ENCODE measurements around the gene FERMT2.
"Not testable (repeated sequence)": the region's sequence is repeated elsewhere in the genome, so short reads cannot be mapped to it uniquely, and the experiment has no call there.

Gene FERMT2

DNA sequence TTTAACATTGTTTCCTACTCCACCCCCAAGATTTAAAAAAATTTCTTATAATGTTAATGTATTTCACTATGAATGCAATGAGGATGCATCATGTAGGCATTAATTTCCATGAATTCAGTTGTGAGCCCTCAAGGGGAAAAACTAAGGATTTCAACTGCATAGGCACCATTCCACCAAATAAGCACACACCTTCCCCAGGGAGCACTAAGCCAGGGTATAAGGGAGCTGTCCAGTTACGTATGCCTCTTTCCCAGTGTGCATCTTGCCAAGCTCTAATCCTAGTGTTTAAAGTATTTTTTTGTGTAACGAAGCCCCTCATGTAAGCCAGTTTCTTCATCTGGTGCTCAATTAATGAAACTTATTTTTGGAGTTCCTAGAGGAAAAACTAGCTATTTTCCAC is 6.6 kb downstream of the FERMT2 start:
- DNase-seq: no peak

DNA sequence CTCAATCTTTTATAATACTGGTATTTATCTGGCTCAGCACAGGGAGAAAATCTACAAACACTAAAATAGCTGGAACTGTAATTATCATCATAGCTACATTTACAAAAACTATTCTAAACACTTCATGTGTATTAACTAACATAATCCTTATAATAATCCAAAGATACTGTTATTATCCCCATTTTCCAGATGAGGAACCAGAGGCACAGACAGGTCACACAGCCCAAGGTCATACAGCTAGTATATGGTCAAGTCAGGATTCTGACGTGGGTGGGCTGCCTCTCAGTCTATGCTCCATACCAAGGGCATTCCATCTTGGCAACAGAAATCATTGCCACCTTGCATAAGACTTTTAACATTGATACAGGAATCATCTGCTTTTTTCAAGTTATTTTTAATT is 11.4 kb downstream of the FERMT2 start:
- no peak for DNase-seq

DNA sequence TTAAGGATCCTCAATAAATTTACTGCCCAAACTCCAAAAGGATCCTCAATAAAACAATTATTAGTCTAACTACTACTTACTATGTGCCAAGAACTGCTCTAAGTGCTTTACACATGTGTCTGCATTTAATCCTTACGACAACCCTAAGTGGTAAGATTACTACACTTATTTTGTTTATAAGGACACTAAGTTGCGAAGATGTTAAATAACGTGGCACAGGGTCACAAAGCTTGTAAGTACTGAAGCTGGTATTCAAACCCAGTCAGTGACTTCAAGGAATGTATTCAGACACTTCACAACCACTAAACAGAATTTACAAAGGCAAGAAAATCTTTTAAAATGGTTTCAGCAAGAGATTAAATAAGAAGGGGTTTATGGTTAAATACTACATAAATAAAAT is 13.0 kb downstream of the FERMT2 start:
- no peak for DNase-seq

DNA sequence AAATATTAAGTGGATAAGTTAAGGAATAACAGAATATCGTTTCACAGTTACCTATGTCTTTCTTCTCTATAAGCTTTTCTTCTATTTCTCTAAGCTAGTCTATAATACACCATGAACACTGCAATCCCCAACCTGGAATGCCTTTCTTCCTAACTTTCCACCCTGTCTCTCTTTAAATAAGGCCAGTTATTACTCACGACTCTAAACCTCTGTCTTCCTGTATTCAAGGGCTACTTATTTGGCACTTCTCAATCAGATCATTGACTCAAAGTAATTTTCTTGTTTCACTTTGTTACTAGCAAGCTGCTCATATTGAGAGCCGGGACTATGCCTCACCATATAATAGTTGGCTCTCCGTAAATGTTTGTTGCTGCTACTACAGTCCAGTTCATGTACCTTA is 13.5 kb downstream of the FERMT2 start:
- DNase-seq: no peak

DNA sequence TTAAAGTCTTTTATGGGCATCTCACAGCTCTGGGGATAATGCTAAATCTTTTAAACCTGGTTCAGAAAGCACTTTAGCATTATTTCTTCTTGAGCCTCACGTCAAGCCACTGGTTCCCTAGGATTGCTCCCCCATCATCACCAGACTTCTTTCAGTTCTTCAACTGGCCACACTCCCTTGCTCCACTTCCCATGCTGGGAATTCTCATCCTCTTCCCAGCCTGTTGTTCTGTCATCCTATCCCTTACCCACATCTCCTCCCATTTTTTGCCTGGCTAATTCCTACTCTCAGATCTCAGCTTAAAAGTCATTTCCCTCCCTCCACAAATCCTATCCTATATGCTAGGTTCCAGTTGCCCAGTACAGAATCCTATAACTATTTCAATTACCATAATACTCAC is 14.4 kb downstream of the FERMT2 start:
- no peak for DNase-seq

DNA sequence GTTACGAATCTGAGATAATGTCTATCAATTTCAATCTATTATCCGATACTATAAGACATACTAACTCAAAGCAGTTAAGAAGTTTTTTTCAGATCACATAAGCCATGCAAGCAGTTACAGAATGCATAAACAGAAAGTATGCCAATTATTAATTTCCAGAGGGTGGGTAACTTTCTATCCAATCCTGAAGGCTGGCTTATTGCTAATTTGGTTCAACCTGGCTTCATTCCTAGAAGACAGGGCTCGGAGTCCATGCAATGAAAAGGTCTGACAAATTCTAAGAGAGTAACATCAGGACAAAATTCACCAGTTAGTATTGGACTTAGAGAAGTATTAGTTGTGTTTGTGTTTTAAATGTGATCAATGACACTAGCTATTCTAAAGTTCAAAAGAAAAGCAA is 15.0 kb downstream of the FERMT2 start:
- DNase-seq: no peak

- DNase-seq: no peak
Observed at GRCh38 chr14:52934762-52935161, 16.1 kb downstream of the FERMT2 start.

GRCh38 chr14:52929192-52929807 is 21.6 kb downstream of the FERMT2 start:
- DNase-seq: no peak

- DNase-seq: no peak
Observed at GRCh38 chr14:52926953-52927352, 23.9 kb downstream of the FERMT2 start.

DNA sequence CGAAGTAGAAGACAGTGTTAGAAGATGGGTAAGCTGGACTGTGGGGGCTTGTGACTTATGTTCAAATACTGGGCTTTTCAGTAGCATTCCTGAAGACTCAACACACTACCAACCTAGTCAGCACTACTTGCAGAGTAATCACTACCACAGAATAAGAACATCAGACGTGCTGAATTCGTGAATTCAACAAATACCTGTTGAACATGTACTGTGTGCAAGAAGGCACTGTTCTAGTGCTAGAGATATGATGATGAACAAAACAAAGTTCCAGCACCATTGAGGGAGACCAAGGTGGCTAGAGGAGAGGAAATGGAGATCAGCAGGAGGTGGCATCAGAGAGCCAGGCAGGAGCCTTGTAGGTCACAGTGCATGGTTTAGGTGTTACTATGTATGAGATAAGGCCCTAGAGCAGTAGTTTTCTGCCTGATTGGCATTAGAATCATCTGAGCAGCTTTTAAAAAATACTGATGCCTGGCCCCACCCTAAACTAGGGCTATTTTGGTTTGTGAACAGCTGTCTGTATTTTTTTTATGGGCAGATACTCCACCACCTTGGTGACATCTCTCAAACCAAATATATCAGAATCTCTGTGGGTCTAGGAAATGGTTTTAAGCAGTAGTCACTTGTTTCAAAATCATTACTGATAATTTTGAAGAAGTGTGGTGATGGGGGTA is 26.8 kb downstream of the FERMT2 start:
- DNase-seq: no peak

DNA sequence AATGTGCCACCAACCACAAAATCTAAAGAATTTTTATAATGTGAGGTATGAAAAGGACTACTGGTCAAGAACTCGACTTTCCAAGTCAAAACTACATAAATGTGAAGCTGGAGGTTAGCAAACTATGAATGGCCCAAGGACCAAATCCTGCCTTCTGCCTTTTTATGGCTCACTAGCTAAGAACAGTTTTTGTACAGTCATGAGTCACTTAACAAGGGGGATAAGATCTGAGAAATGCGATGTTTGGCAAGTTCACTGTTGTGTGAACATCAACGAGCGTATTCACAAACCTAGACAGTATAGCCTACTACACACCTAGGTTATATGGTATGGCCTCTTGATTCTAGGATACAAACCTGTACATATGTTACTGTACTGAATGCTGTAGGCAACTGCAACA is 28.2 kb downstream of the FERMT2 start:
- DNase-seq: no peak

DNA sequence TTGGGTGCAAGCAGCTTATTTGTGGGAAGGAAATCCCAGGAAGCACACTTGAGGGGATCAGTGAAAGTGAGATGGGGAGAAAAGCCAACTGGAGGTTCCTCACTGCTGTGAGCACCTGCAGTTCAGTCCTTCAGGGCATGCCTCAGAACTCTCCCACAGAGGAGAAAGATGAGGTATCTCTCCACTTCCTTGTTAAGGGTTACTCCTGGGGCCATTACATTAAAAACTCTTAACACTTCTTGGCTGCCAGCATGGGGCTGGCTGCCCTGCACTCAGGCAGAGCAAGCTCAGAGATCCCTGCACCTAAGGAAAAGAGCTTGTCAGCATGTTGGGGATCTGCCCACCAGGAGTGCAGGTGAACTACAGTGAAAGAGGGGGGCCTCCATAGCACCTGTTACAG is 28.8 kb downstream of the FERMT2 start:
- DNase-seq: no peak

- DNase-seq: not testable (repeated sequence)
Observed at GRCh38 chr14:52920411-52920810, 30.4 kb downstream of the FERMT2 start.

DNA sequence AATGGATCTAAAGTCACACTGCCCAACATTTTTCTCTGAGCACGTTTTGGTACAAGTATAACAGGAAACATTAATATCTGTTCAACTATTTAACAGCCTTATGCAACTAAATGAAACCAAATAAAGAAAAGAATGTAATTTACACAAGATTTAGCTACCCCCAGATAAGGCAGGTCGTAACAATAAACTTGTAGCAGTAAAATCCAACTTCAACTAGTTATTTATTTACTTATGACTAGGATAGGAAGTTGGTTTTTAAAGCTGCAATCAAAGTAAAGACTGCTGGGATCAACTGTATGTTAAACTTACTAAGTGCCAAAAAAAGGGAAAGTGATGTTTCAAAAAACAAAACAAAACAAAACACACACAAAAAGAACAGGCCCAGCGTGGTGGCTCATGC is 30.9 kb downstream of the FERMT2 start:
- DNase-seq: no peak

GRCh38 chr14:52918486-52918885 is 32.4 kb downstream of the FERMT2 start:
- no peak for DNase-seq

DNA sequence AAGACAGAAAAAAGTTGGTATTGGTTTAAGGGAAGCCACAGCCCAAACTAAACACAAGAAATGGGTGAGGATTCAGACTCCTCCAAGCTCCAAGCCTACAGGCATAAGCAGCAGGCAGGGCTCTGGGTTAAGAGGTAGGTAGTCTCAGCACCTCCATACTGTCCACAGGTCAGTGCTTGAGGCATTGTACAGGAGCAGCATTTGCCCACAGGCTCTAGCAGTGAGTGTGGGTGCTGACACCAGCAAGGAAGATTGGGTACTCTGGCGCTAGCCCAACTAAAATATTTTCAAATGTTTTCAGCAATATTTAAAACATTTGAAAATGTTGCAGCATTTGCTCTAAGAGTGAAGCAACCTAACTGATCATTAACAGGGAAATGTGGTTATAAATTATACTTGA is 33.1 kb downstream of the FERMT2 start:
- no peak for DNase-seq

DNA sequence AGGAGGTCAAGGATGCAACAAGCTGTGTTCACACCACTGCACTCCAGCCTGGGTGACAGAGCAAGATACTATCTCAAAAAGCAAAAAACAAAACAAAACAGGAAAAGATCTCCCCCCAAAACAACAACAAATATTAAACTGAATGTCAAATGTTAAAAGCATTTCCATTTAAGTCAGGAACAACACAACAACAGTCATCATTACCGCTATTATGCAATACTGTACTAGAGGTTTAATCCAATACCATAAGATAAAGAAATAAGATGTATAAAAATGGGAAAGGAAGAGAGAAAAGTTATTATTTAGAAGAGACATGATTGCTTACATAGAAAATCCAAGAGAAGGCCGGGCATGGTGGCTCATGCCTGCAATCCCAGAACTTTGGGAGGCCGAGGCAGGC is 36.6 kb downstream of the FERMT2 start:
- DNase-seq: no peak

DNA sequence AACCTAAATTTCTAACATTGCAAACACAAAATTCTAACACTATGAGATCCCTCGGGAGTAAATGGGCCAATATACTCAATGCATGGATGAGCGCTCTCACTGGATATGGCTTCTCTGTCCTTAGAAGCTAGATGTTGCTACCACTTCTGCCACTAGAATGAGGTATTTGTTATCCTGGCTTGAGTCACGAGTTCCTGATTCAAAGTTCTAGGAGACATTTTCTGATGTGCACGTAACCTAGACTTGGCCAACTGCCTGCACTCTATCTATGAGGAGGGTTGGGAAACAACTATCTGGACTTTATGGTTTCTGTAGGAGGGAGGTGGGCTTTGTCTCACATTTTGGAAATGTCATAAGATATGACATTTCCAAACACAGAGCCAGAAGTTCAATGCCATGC is 37.6 kb downstream of the FERMT2 start:
- DNase-seq: no peak

DNA sequence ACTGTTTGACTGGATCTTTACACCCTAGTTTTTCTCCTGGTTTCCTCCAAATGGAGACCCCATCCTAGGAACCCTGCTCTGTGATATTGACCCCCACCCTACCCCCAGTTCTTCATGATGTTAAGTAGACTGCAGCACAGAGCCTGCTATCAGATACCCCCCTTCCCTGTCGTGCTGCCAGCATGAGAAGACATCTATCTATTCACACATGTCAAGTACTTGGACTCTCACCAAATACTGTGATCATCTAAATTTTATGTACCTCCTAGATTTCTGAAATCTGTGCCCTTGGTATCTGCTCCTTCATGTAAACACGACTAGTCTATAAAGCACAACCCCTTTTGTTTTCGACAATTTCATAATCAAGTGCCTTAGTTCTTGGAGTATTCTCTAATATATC is 38.9 kb downstream of the FERMT2 start:
- no peak for DNase-seq

GRCh38 chr14:52910572-52910971 is 40.3 kb downstream of the FERMT2 start:
- DNase-seq: no peak

DNA sequence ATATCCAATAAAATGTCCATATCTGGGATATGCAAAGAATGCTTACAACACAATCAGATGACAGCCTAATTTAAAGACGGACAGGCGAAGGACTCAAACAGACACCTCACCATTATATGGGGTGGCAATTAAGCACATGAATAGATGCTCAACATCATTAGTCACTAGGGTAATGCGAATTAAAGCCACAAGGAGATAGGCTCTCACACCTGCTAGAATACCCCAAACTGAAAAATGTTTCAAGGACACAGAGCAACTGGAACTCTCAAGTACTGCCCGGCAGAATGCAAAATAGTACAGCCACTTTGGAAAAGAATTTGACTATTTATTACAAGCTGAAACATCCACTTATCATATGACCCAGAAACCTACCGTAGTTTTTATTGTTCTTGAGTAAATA is 42.9 kb downstream of the FERMT2 start:
- no peak for DNase-seq

DNA sequence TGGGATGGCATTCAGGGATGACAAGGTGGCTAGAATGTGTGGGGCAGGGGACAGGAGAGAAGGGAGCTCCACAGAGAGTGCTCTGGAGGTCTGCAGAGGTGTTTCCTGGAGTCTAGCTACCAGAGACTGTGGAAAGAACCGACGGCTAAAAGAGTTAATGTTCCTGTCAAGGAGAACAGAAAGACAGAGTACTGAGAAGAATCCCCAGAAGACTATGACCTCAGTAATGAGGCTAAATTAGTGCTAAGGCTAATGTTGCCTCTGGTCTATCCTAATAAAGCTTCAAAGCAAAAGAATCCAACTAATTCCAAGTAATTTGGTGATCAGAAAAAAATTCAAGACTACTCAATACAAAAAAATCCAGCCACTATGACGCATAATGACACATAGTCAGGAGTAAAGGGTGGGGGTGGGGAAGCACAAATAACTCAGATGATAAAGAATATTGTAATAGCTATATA is 44.7 kb downstream of the FERMT2 start:
- no peak for DNase-seq

DNA sequence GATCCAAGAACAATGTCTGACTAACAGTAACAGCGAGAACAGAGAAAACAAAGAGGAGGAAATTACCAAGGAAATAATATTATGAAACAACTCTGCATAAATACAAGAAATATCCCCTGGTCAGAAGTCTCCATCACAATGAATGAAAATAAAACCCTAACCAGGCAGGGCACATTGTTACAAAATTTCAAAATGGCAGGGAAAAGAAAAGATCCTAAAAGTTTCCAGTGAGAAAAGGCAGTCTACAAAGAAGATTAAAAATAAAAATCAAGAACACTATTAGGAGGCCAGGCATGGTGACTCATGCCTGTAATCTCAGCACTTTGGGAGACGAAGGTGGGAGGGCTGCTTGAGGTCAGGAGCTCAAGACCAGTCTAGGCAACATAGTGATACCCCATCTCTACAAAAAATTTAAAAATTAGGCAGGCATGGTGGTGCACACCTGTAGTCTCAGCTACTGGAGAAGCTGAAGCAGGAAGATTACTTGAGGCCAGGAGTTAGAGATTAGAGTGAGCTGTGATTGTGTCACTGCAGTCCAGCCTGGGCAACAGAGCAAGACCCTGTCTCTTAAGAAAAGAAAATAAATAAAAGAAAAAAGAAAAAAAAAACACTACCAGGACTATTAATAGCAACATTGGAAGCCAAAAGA is 47.8 kb downstream of the FERMT2 start:
- no peak for DNase-seq

- no peak for DNase-seq
Observed at GRCh38 chr14:52901357-52901980, 49.4 kb downstream of the FERMT2 start.
